Measurements from ENCODE around the gene TMEM271. TPM values are rescaled to one million over a fixed set of nuclear protein-coding genes. Genes with fewer than 3 reads are reported as not detected.
"Not testable (repeated sequence)": the region's sequence is repeated elsewhere in the genome, so short reads cannot be mapped to it uniquely, and the experiment has no call there.

TMEM271 gene
- total RNA-seq, 1 donor from 2014 or later: not detected

- no peak for DNase-seq (ENCODE audit: low read depth, low spot score)
Measured at GRCh38 chr4:566035-566434, 10.1 kb downstream of the TMEM271 start.

- DNase-seq (ENCODE audit: low read depth, low spot score): not testable (repeated sequence)
Measured at GRCh38 chr4:565614-566013, 10.5 kb downstream of the TMEM271 start.

- DNase-seq (ENCODE audit: low read depth, low spot score): not testable (repeated sequence)
Measured at GRCh38 chr4:562458-562857, 13.6 kb downstream of the TMEM271 start.

- no peak for DNase-seq (ENCODE audit: low read depth, low spot score)
Measured at GRCh38 chr4:561426-561825, 14.7 kb downstream of the TMEM271 start.

GRCh38 chr4:560731-561291 lies 15.3 kb downstream of the TMEM271 start:
- DNase-seq (ENCODE audit: low read depth, low spot score): no peak

GRCh38 chr4:560061-560460 lies 16.0 kb downstream of the TMEM271 start:
- DNase-seq (ENCODE audit: low read depth, low spot score): no peak

- no peak for DNase-seq (ENCODE audit: low read depth, low spot score)
Measured at GRCh38 chr4:555566-556275, 20.4 kb downstream of the TMEM271 start.

GRCh38 chr4:554793-555320 lies 21.2 kb downstream of the TMEM271 start:
- DNase-seq (ENCODE audit: low read depth, low spot score): not testable (repeated sequence)

GRCh38 chr4:552019-552418 lies 24.1 kb downstream of the TMEM271 start:
- no peak for DNase-seq (ENCODE audit: low read depth, low spot score)

GRCh38 chr4:550268-550667 lies 25.8 kb downstream of the TMEM271 start:
- not testable (repeated sequence) for DNase-seq (ENCODE audit: low read depth, low spot score)

GRCh38 chr4:548976-549375 lies 27.1 kb downstream of the TMEM271 start:
- no peak for DNase-seq (ENCODE audit: low read depth, low spot score)

- DNase-seq (ENCODE audit: low read depth, low spot score): no peak
Measured at GRCh38 chr4:545612-546011, 30.5 kb downstream of the TMEM271 start.

- no peak for DNase-seq (ENCODE audit: low read depth, low spot score)
Measured at GRCh38 chr4:544386-545105, 31.5 kb downstream of the TMEM271 start.

GRCh38 chr4:541271-541670 lies 34.8 kb downstream of the TMEM271 start:
- DNase-seq (ENCODE audit: low read depth, low spot score): no peak

- DNase-seq (ENCODE audit: low read depth, low spot score): no peak
Measured at GRCh38 chr4:538542-539142, 37.5 kb downstream of the TMEM271 start.

- no peak for DNase-seq (ENCODE audit: low read depth, low spot score)
Measured at GRCh38 chr4:537436-538264, 38.4 kb downstream of the TMEM271 start.

GRCh38 chr4:536351-536972 lies 39.6 kb downstream of the TMEM271 start:
- no peak for DNase-seq (ENCODE audit: low read depth, low spot score)

GRCh38 chr4:535924-536281 lies 40.2 kb downstream of the TMEM271 start:
- no peak for DNase-seq (ENCODE audit: low read depth, low spot score)

- DNase-seq (ENCODE audit: low read depth, low spot score): no peak
Measured at GRCh38 chr4:535181-535923, 40.7 kb downstream of the TMEM271 start.

- DNase-seq (ENCODE audit: low read depth, low spot score): no peak
Measured at GRCh38 chr4:534576-535151, 41.4 kb downstream of the TMEM271 start.

Data from pulmonary artery endothelial cell (primary cell).